Activated T-cell treated with anti-CD3 and anti-CD28 coated beads, Interleukin-2, amount 50 U/mL, for 4 hours (primary cell): ENCODE data around the gene ENTPD2. TPM values are rescaled to one million over a fixed set of nuclear protein-coding genes. Genes with fewer than 3 reads are reported as not detected.
"Not testable (repeated sequence)": the region's sequence is repeated elsewhere in the genome, so short reads cannot be mapped to it uniquely, and the experiment has no call there.

Experiments used
- ATAC-seq, 2 donors: fragments of 200-7000 bp; cut with Tn5 transposase; one replicate each; pipeline ENCODE4 v1.10.0; 2021
- DNase-seq: peaks from one replicate; pipeline ENCODE4 v3.0.0-alpha.2; 2020
- H3K27me3 Mint-ChIP-seq: one replicate; pipeline ENCODE4 v1.8.0; 2021; ENCODE audit warnings: low read depth, mixed read lengths
- H3K36me3 Mint-ChIP-seq: one replicate; pipeline ENCODE4 v1.8.0; 2022; ENCODE audit warnings: mixed read lengths; ENCODE audit not compliant: insufficient read depth
- H3K4me1 Mint-ChIP-seq: one replicate; pipeline ENCODE4 v1.8.0; 2021; ENCODE audit warnings: low read depth, mixed read lengths
- H3K4me3 Mint-ChIP-seq: one replicate; pipeline ENCODE4 v1.8.0; 2021; ENCODE audit warnings: mild to moderate bottlenecking, moderate library complexity, mixed read lengths
- H3K9me3 Mint-ChIP-seq: one replicate; pipeline ENCODE4 v1.8.0; 2021; ENCODE audit warnings: mixed read lengths
- total RNA-seq, 3 donors: library from RNA; stranded (reverse); gene quantifications; one replicate each; pipeline ENCODE4 v1.2.1, GENCODE V29; 2021

The ENTPD2 gene
- total RNA-seq, 3 donors from 2014 or later: 0.34 TPM; not detected in 2

DNA sequence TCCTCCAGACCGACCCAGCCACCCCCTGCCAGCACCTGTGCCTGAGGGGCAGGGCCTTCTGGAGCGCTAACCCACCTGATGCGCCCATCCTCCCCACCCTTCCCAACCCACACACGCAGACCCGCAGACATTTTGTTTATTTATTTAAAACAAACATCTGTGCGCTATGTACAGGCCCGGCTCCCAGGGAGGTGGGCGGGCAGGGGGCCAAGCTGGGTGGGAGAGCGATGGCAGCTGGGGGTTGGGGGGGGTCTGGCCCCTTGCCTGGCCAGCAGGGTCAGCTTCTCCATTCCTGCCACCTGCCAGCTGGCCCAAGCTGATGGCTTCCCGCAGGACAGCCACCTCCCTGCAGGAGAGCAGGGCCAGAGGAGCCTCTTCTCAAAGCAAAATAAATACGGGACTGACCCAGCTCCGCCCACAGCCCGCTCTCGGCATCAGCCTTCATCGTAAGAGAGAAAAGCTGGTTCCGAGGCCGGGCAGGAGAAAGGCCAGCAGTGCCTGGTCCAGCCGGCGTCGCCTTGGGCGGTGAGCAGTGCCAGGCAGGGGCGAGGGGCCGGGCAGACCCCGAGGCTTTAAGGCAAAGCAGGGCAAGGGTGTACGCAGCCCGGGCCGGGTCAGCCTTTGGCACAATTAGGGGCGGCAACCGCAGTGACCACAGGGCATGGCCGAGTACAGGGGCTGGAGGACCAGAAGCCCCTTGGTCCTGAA is 46.6 kb downstream of the ENTPD2 start:
- no peak for ATAC-seq
- no peaks in the 10 kb centered on the region for H3K27me3 Mint-ChIP-seq

DNA sequence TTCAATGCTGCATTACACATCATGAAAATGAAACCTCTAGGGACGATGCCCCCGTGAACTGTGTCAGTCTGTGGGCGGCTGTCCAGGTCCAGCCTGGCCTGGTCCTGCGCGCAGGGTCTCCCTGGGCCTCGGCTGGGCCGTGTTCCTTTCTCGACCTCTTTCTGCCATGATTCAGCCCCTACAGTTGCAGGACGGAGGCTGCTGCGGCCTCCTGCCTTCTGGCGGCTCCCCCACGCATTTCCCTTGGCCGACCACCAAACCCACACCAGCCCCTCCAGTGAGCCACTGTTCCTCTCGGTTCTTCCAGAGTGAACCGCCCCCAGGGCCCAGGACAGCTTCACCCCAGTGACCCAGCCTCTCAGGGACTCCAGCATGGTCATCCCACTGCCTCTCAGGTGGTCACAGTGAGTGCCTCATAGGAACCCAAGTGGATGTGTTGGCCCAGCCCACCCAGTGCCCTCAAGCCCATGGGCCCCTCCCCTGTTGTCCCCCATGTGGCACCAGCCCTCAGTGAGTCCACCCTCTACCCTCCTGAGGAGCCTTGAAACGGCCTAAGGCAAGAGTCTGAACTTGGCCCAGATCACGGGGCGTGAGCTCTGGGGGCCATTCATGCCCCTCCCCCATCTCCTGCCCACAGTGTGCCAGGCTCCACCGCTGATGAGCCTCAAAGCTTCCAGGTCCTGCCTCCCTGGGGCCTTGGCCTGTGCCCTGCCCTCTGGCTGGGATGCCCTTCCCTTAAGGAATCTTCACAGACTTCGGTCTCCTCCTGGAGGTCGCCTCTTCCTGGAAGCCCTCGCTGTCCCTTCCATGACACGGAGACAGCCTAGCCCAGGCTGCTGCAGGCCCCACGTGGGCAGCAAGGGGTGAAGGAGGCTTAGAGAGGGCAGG is 47.5 kb downstream of the ENTPD2 start:
- H3K36me3 Mint-ChIP-seq: no peaks in the 10 kb centered on the region
- no peak overlapping the region for H3K4me3 Mint-ChIP-seq
- DNase-seq (no peak), ATAC-seq (peak; percentile 28 to 44)
- no peaks in the 10 kb centered on the region for H3K27me3 Mint-ChIP-seq
- no peaks in the 10 kb centered on the region for H3K9me3 Mint-ChIP-seq
- H3K4me1 Mint-ChIP-seq: peaks cover 7% of the 10 kb centered on the region

More for the DNA sequence above, 46.6 kb downstream of the ENTPD2 start:
- no peaks in the 10 kb centered on the region for H3K9me3 Mint-ChIP-seq
- H3K4me1 Mint-ChIP-seq: peaks cover 7% of the 10 kb centered on the region
- peaks cover 1% of the 10 kb centered on the region for H3K36me3 Mint-ChIP-seq
- DNase-seq: no peak
- no peak overlapping the region for H3K4me3 Mint-ChIP-seq

DNA sequence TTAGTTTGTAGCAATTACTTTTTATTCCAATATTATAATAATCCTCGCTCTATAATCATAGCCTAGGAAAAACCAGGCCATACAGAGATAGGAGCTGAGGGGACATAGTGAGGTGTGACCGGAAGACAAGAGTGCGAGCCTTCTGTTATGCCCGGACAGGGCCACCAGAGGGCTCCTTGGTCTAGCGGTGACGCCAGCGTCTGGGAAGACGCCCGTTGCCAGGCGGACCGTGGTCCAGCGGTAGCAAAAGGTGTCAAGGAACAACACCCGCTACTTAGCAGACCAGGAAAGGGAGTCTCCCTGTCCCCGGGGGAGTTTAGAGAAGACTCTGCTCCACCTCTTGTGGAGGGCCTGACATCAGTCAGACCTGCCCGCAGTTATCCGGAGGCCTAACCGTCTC is 49.6 kb downstream of the ENTPD2 start:
- H3K4me3 Mint-ChIP-seq, DNase-seq, ATAC-seq, H3K27me3 Mint-ChIP-seq, H3K36me3 Mint-ChIP-seq, H3K9me3 Mint-ChIP-seq: not testable (repeated sequence)
- H3K4me1 Mint-ChIP-seq: peaks cover 15% of the 10 kb centered on the region

DNA sequence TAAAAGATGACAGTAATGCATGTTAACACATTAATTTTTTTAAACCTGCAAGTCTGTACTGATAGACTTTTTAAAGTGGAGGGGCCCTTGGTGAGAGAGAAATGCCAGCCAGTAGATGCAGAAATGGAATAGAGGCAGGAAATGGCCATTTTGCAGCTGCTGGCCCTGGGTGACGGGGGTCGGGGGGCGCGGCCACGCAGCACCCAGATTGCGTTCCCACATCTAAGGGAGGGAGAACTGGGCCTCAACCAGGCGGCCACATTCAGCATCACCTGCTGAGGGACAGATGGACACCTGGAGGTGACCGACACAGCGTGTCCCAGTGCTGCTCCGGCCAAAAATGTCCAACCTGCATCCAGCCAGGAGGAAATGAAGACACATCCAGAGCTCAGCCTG is 51.2 kb downstream of the ENTPD2 start:
- H3K36me3 Mint-ChIP-seq: no peaks in the 10 kb centered on the region
- no peak for DNase-seq
- no peak for ATAC-seq

DNA sequence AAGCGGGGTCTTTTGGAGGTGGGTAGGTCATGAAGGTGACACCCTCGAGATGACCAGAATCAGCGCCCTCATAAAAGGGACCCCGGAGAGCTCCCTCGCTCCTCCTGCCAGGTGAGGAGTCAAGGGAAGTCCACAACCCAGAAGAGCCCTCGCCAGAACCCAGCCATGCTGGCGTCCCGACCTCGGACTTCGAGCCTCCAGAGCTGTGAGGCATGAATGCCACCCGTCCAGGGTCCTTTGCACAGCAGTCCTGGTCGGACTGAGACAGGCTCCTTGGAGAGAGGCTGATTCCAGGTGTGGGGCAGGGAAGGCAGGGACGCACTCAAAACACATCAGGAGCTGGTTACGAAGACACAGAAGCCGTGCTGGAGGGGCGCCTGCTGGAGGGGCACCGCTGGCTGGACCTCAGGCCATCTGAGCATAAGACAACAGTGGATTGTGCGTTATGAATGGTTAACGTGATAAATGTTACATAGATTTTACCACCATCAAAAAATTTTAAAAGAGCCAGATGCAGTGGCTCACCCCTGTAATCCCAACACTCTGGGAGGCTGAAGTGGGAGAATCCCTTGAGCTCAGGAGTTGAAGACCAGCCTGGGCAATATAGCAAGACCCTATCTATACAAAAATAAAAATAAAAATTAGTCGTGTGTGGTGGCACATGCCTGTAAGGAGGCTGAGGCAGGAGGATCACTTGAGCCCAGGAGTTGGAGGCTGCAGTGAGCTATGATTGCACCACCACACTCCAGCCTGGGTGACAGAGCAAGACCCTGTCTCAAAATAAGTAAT is 51.8 kb downstream of the ENTPD2 start:
- Mint-ChIP-seq H3K36me3 (no peaks in the 10 kb centered on the region), H3K9me3 (no peaks in the 10 kb centered on the region), H3K4me1 (peaks cover 27% of the 10 kb centered on the region), H3K27me3 (no peaks in the 10 kb centered on the region), H3K4me3 (no peak overlapping the region)
- no peak for ATAC-seq
- no peak for DNase-seq

More for the DNA sequence above, 51.2 kb downstream of the ENTPD2 start:
- H3K4me1 Mint-ChIP-seq: peaks cover 23% of the 10 kb centered on the region
- H3K9me3 Mint-ChIP-seq: no peaks in the 10 kb centered on the region
- H3K4me3 Mint-ChIP-seq: no peak overlapping the region
- H3K27me3 Mint-ChIP-seq: no peaks in the 10 kb centered on the region

DNA sequence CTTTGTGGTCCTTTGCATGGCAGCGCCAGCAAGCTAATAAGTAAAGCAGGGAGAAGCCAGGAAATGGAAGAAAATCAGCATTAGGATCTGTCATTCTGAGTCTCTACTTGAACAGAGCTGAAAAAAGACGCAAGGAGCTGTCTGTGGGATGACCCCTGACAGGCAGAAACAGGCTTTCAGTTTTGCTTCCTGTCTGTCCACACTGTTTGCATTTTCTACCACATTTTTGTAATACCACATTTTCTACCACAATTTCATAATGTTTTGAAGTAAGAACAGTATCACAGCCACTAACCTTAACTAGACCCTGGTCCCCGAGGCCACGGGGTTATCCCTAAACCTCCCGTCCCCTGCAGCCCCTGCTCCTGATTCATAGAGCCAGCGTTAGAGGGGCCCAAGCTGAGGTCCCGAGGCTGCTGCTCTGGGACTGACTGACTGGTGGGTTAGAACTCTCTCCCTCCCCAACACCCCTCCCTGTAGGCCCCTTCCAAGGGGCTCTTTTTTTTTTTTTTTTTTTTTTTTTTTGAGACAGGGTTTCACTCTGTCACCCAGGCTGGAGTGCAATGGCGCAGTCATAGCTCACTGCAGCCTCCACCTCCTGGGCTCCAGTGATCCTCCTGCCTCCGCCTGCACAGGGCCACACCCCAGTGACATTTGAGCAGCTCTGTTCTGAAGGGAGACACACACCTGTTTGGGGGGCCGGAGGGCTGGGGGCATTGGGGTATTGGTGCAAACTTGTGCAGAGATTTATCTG is 53.5 kb downstream of the ENTPD2 start:
- ATAC-seq (peak; percentile 56 to 65), DNase-seq (no peak)
- Mint-ChIP-seq H3K36me3 (no peaks in the 10 kb centered on the region), H3K9me3 (no peaks in the 10 kb centered on the region), H3K4me1 (peaks cover 31% of the 10 kb centered on the region), H3K4me3 (no peak overlapping the region), H3K27me3 (no peaks in the 10 kb centered on the region)

Other genes with a start within 250 kb of the ENTPD2 start
- gene RABL6, start 246.1 kb downstream of the ENTPD2 start, total RNA-seq: 100 to 1,000 TPM in 2 of 3 donors, 10 to 100 TPM in 1; 90.6 to 103 (median 100) TPM
- gene AJM1, start 211.6 kb downstream of the ENTPD2 start, total RNA-seq: 1 to 10 TPM; 1.5 to 2.2 (median 1.7) TPM
- gene PHPT1, start 204.7 kb downstream of the ENTPD2 start, total RNA-seq: 100 to 1,000 TPM; 112 to 120 (median 119) TPM
- 10 to 100 TPM; 10.7 to 13.9 (median 11.0) TPM for gene MAMDC4, start 201.7 kb downstream of the ENTPD2 start, total RNA-seq
- gene EDF1, start 187.8 kb downstream of the ENTPD2 start, total RNA-seq: 100 to 1,000 TPM; 330 to 366 (median 351) TPM
- gene TRAF2, start 167.5 kb downstream of the ENTPD2 start, total RNA-seq: 10 to 100 TPM; 64.3 to 73.4 (median 68.8) TPM
- 100 to 1,000 TPM in 1 of 3 donors, 10 to 100 TPM in 2; 84.0 to 112 (median 95.3) TPM for gene FBXW5, start 109.3 kb downstream of the ENTPD2 start, total RNA-seq
- 1 to 10 TPM in 2 of 3 donors, under 1 TPM in 1; 0.94 to 1.4 (median 1.2) TPM for gene C8G, start 108.8 kb downstream of the ENTPD2 start, total RNA-seq
- 1 to 10 TPM in 1 of 3 donors, under 1 TPM in 2; 0.49 to 1.2 (median 0.58) TPM for gene LCN12, start 101.8 kb downstream of the ENTPD2 start, total RNA-seq
- gene PTGDS, start 76.6 kb downstream of the ENTPD2 start, total RNA-seq: under 1 TPM in 2 of 3 donors, not detected in 1; 0.30 to 0.51 TPM
- gene LCNL1, start 71.1 kb downstream of the ENTPD2 start, total RNA-seq: not detected
- 100 to 1,000 TPM; 106 to 126 (median 123) TPM for gene PAXX, start 61.6 kb downstream of the ENTPD2 start, total RNA-seq
- gene CLIC3, start 57.5 kb downstream of the ENTPD2 start, total RNA-seq: under 1 TPM in 2 of 3 donors, not detected in 1; 0.18 to 0.54 TPM
- gene ABCA2, start 25.8 kb downstream of the ENTPD2 start, total RNA-seq: 10 to 100 TPM in 2 of 3 donors, 1 to 10 TPM in 1; 9.1 to 15.3 (median 14.3) TPM
- 1 to 10 TPM in 1 of 3 donors, under 1 TPM in 2; 0.74 to 2.4 (median 0.81) TPM for gene FUT7, start 22.0 kb downstream of the ENTPD2 start, total RNA-seq
- gene NPDC1, start 7.9 kb downstream of the ENTPD2 start, total RNA-seq: 10 to 100 TPM; 15.1 to 33.0 (median 23.2) TPM
- 1 to 10 TPM; 3.6 to 5.5 (median 4.6) TPM for gene SAPCD2, start 16.5 kb upstream of the ENTPD2 start, total RNA-seq
- gene UAP1L1, start 23.5 kb upstream of the ENTPD2 start, total RNA-seq: 1 to 10 TPM; 5.6 to 8.4 (median 7.8) TPM
- gene MAN1B1, start 32.9 kb upstream of the ENTPD2 start, total RNA-seq: 10 to 100 TPM; 30.7 to 34.0 (median 33.5) TPM
- gene DPP7, start 60.7 kb upstream of the ENTPD2 start, total RNA-seq: 100 to 1,000 TPM; 352 to 394 (median 392) TPM
- gene GRIN1, start 85.1 kb upstream of the ENTPD2 start, total RNA-seq: under 1 TPM in 2 of 3 donors, not detected in 1; 0.13 to 0.26 TPM
- under 1 TPM in 1 of 3 donors, not detected in 2; 0.18 TPM for gene LRRC26, start 116.0 kb upstream of the ENTPD2 start, total RNA-seq
- not detected for gene TMEM210, start 118.0 kb upstream of the ENTPD2 start, total RNA-seq
- gene ANAPC2, start 134.5 kb upstream of the ENTPD2 start, total RNA-seq: 10 to 100 TPM; 71.9 to 86.3 (median 73.3) TPM
- gene SSNA1, start 134.6 kb upstream of the ENTPD2 start, total RNA-seq: 100 to 1,000 TPM; 144 to 156 (median 150) TPM
- 10 to 100 TPM; 15.4 to 15.6 (median 15.5) TPM for gene TPRN, start 146.7 kb upstream of the ENTPD2 start, total RNA-seq
- gene TMEM203, start 151.6 kb upstream of the ENTPD2 start, total RNA-seq: 10 to 100 TPM; 42.3 to 45.1 (median 44.4) TPM
- gene NDOR1, start 151.6 kb upstream of the ENTPD2 start, total RNA-seq: 10 to 100 TPM; 45.2 to 53.7 (median 50.5) TPM
- gene RNF208, start 168.2 kb upstream of the ENTPD2 start, total RNA-seq: 1 to 10 TPM; 3.3 to 6.0 (median 4.4) TPM
- gene CYSRT1, start 171.1 kb upstream of the ENTPD2 start, total RNA-seq: under 1 TPM in 2 of 3 donors, not detected in 1; 0.46 to 0.50 TPM
- not detected for gene RNF224, start 173.4 kb upstream of the ENTPD2 start, total RNA-seq
- not detected for gene SLC34A3, start 176.8 kb upstream of the ENTPD2 start, total RNA-seq
- 100 to 1,000 TPM; 345 to 383 (median 380) TPM for gene TUBB4B, start 187.2 kb upstream of the ENTPD2 start, total RNA-seq
- not detected for gene STPG3, start 197.2 kb upstream of the ENTPD2 start, total RNA-seq
- 10 to 100 TPM; 72.0 to 81.1 (median 73.5) TPM for gene NELFB, start 201.3 kb upstream of the ENTPD2 start, total RNA-seq
- 1 to 10 TPM; 3.2 to 4.0 (median 3.6) TPM for gene TOR4A, start 223.7 kb upstream of the ENTPD2 start, total RNA-seq
- gene NRARP, start 248.2 kb upstream of the ENTPD2 start, total RNA-seq: 10 to 100 TPM in 2 of 3 donors, 1 to 10 TPM in 1; 7.6 to 15.6 (median 11.6) TPM